ENCODE measurements around the gene CYP4X1. TPM values are rescaled to one million over a fixed set of nuclear protein-coding genes. Genes with fewer than 3 reads are reported as not detected.
"Not testable (repeated sequence)": the region's sequence is repeated elsewhere in the genome, so short reads cannot be mapped to it uniquely, and the experiment has no call there.

Gene CYP4X1
- total RNA-seq, 1 donor from 2014 or later = 6.8 TPM

DNA sequence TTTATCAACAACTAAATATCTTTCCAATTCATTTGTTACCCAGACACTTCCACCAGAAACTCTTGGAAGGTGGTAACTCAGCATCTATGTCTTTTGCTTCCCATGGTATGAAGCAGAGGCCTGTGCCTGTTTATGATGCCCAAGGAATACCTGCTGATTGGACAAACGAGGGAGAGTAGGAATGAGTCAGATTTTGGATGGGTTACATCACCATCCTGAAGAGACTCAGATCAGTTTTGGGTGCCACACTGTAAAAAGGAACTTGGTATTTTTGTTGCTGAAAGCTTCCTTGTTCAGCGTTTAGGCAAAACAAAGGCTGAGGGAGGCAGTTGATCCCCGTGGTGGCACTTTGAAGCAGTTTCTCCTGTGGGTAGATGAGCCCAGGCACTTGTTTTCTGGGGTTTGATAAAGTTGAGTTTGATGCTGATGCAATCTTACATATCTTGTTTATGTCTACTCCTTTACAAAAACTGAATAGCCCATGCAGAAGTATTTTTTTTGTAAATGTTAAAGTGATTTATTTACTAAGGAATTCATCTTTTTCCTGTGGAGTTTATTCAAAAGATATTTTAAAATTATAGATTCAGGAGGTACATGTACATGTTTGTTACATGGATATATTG, 26.7 kb upstream of the CYP4X1 start:
- Histone ChIP-seq H3K27ac (no peak overlapping the region), H3K27me3 (no peaks in the 10 kb centered on the region), H3K9me3 (no peaks in the 10 kb centered on the region), H3K4me1 (no peaks in the 10 kb centered on the region), H3K4me3 (no peak overlapping the region), H3K36me3 (no peaks in the 10 kb centered on the region)
- TF ChIP-seq, protein P1, sequence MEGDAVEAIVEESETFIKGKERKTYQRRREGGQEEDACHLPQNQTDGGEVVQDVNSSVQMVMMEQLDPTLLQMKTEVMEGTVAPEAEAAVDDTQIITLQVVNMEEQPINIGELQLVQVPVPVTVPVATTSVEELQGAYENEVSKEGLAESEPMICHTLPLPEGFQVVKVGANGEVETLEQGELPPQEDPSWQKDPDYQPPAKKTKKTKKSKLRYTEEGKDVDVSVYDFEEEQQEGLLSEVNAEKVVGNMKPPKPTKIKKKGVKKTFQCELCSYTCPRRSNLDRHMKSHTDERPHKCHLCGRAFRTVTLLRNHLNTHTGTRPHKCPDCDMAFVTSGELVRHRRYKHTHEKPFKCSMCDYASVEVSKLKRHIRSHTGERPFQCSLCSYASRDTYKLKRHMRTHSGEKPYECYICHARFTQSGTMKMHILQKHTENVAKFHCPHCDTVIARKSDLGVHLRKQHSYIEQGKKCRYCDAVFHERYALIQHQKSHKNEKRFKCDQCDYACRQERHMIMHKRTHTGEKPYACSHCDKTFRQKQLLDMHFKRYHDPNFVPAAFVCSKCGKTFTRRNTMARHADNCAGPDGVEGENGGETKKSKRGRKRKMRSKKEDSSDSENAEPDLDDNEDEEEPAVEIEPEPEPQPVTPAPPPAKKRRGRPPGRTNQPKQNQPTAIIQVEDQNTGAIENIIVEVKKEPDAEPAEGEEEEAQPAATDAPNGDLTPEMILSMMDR (IDR thresholded peaks at IDR 0.05) = no peak
- DNase-seq (no peak), ATAC-seq (no peak)
- intact Hi-C loops (cut with DNase I) = no loop called here

DNA sequence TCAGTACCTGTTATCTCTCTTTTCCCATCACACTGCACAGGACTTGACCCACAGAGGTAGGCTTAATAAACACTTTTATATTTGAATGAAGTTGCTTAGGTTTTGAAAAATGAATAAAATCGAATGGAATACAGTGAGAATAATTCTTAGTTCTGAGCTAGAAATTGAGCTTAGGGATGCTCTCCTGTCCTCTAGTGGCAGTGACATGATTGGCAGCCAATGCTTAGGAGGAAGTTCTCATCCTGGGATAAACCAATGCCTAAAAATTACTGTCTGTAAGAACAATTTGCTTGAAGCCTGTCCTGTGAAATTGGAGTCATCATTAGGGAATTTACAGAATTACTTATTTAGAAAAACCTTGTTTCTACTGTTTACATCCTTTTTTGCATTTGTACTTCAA, 21.3 kb upstream of the CYP4X1 start:
- DNase-seq (no peak), ATAC-seq (no peak)
- H3K4me1 ChIP-seq = no peaks in the 10 kb centered on the region
- H3K27ac ChIP-seq = no peak overlapping the region
- TF ChIP-seq, protein P1 (IDR thresholded peaks at IDR 0.05) = no peak
- no peaks in the 10 kb centered on the region for H3K9me3 ChIP-seq
- H3K36me3 ChIP-seq = no peaks in the 10 kb centered on the region
- no peak overlapping the region for H3K4me3 ChIP-seq
- intact Hi-C loops (cut with DNase I) = no loop called here
- H3K27me3 ChIP-seq = no peaks in the 10 kb centered on the region

DNA sequence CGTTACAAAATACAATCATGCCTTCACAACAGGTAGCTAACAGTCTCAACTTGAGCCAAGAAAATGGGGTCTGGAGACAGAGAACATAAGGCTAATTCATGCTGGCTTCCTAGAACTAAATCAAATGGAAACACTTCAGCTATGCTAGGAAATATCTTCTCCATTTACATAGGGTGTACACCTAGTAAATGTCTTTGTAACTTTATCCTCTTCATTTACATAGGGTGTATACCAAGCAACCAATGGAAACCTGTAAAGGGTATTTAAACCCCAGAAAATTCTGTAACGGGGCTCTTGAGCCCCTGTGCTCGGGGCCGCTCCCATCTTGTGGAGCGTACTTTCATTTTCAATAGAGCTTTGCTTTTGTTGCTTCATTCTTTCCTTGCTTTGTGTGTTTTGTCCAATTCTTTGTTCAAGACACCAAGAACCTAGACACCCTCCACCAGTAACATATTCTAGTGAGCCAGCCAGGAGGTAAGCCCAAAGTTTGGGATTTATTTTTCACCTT, 19.5 kb upstream of the CYP4X1 start:
- H3K27ac ChIP-seq = peak overlapping the region; percentile 39
- no peaks in the 10 kb centered on the region for H3K27me3 ChIP-seq
- TF ChIP-seq, protein P1 (IDR thresholded peaks at IDR 0.05) = no peak
- peak overlapping the region; percentile 14 for H3K4me3 ChIP-seq
- H3K9me3 ChIP-seq = no peaks in the 10 kb centered on the region
- ATAC-seq (no peak), DNase-seq (no peak)
- intact Hi-C loops (cut with DNase I) = no loop called here
- H3K36me3 ChIP-seq = no peaks in the 10 kb centered on the region
- H3K4me1 ChIP-seq = no peaks in the 10 kb centered on the region

DNA sequence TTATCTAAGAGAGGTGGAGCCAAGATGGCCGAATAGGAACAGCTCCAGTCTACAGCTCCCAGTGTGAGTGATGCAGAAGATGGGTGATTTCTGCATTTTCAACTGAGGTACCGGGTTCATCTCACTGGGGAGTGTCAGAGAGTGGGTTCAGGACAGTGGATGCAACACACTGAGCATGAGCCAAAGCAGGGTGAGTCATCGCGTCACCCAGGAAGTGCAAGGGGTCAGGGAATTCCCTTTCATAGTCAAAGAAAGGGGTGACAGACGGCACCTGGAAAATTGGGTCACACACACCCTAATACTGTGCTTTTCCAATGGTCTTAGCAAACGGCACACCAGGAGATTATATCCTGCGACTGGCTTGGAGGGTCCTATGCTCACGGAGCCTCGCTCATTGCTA, 17.0 kb upstream of the CYP4X1 start:
- H3K27me3 ChIP-seq; intact Hi-C loops (cut with DNase I); H3K9me3 ChIP-seq; ATAC-seq; H3K27ac ChIP-seq; H3K36me3 ChIP-seq; DNase-seq; H3K4me3 ChIP-seq; H3K4me1 ChIP-seq: not testable (repeated sequence)

DNA sequence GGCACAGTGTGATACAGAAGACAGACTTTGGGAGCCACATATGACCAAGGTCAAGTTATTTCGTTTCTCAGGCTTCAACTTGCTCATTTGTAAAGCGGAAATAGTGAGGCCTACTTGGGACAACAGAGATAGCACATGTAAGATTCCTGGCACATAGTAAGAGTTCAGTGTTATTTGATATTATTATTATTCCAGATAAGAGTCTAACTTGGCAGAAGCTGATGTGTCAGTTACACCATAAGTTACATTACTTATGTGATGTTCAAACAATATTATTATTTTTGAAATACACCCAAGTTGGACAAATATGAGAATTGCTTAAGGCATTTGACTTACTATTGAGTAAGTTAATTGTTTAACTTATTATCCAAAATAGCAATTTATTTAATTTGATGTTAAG, 10.2 kb upstream of the CYP4X1 start:
- TF ChIP-seq, protein P1 (IDR thresholded peaks at IDR 0.05) = no peak
- Histone ChIP-seq H3K27me3 (no peaks in the 10 kb centered on the region), H3K27ac (no peak overlapping the region), H3K4me1 (no peaks in the 10 kb centered on the region), H3K4me3 (no peak overlapping the region), H3K36me3 (no peaks in the 10 kb centered on the region), H3K9me3 (no peaks in the 10 kb centered on the region)
- intact Hi-C loops (cut with DNase I) = no loop called here
- ATAC-seq (no peak), DNase-seq (no peak)

DNA sequence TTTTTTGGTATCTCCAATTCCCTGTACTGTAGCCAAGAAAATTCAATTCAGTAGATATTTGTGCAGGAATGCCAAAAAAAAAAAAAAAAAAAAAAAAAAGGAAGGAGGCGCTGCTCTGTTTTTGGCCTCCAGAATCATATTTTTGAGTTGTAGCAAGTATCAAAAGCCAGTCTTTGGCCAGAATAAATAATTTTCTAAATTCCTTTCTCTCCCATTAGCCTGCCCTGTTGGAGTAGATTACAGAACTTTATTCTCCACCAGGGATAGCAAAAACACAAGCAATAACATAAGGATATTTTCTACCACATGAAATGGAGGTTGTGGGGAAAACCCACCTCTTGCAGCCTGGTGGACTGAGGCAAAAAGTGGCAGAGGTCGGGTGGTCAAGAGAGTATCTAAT, 2.4 kb upstream of the CYP4X1 start:
- ATAC-seq (no peak), DNase-seq (no peak)
- TF ChIP-seq, protein P1 (IDR thresholded peaks at IDR 0.05) = no peak
- Histone ChIP-seq H3K4me1 (no peaks in the 10 kb centered on the region), H3K9me3 (no peaks in the 10 kb centered on the region), H3K27ac (no peak overlapping the region), H3K4me3 (no peak overlapping the region), H3K36me3 (no peaks in the 10 kb centered on the region), H3K27me3 (peaks cover 5% of the 10 kb centered on the region)
- intact Hi-C loops (cut with DNase I) = no loop called here

Data from upper lobe of right lung (tissue), 1 donor.